Activated CD4-positive, alpha-beta T cell treated with anti-CD3 and anti-CD28 coated beads, Interleukin-2, amount 10 ng/mL, durations not matched to agents 7 days and 5 days (primary cell): ENCODE measurements around the gene NPFFR1. TPM values are rescaled to one million over a fixed set of nuclear protein-coding genes. Genes with fewer than 3 reads are reported as not detected.
"Not testable (repeated sequence)": the region's sequence is repeated elsewhere in the genome, so short reads cannot be mapped to it uniquely, and the experiment has no call there.

Experiments
- CTCF ChIA-PET: fragments of 350-600 bp; sonication (Branson Sonifier 250); formaldehyde crosslinking; loops from one replicate; lab custom pipeline; 2021; ENCODE audit warnings: antibody characterized with exemption; lab: Charles Lee
- POLR2A ChIA-PET: fragments of 350-600 bp; sonication (Branson Sonifier 250); formaldehyde crosslinking; loops from one replicate; lab custom pipeline; 2021; ENCODE audit warnings: antibody characterized with exemption; lab: Charles Lee
- DNase-seq: peaks from one replicate; pipeline ENCODE4 v3.0.0-alpha.2; 2020
- H3K27ac Mint-ChIP-seq: one replicate; pipeline ENCODE4 v1.8.0; 2021; ENCODE audit warnings: mild to moderate bottlenecking, moderate library complexity, mixed read lengths
- H3K27me3 Mint-ChIP-seq: one replicate; pipeline ENCODE4 v1.8.0; 2021; ENCODE audit warnings: mixed read lengths
- H3K36me3 Mint-ChIP-seq: one replicate; pipeline ENCODE4 v1.8.0; 2021; ENCODE audit warnings: low read depth, mixed read lengths
- H3K4me1 Mint-ChIP-seq: one replicate; pipeline ENCODE4 v1.8.0; 2021; ENCODE audit warnings: mixed read lengths
- H3K4me3 Mint-ChIP-seq: one replicate; pipeline ENCODE4 v1.8.0; 2021; ENCODE audit warnings: mild to moderate bottlenecking, moderate library complexity, mixed read lengths
- H3K9me3 Mint-ChIP-seq: one replicate; pipeline ENCODE4 v1.8.0; 2021; ENCODE audit warnings: mixed read lengths
- total RNA-seq, 2 experiments: library from RNA; stranded (reverse); gene quantifications; one replicate each; pipeline ENCODE4 v1.2.3, GENCODE V29; 2021

The NPFFR1 gene
- total RNA-seq, 2 experiments from 2014 or later = not detected

DNA sequence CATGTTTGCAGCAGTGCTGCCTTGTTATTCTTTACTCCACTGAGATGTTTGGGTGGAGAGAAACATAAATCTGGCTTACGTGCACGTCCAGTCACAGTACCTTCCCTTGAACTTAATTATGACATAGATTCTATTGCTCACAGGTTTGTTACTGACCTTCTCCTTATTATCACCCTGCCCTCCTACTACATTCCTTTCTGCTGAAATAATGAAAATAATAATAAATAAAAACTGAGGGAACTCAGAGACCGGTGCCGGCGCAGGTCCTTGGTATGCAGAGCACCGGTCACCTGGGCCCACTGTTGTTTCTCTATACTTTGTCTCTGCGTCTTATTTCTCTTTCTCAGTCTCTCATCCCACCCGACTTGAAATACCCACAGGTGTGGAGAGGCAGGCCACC, 26.0 kb downstream of the NPFFR1 start:
- Mint-ChIP-seq H3K9me3 (peaks cover 16% of the 10 kb centered on the region), H3K27me3 (peaks cover 38% of the 10 kb centered on the region)
- H3K36me3 Mint-ChIP-seq, H3K4me1 Mint-ChIP-seq, H3K27ac Mint-ChIP-seq, H3K4me3 Mint-ChIP-seq, DNase-seq, POLR2A ChIA-PET: not testable (repeated sequence)
- CTCF ChIA-PET = interaction anchor here (1.0 kb wide), 1 partner anchor 11 kb away, joined by 3 read pairs; no protein-coding TSS in a partner anchor

DNA sequence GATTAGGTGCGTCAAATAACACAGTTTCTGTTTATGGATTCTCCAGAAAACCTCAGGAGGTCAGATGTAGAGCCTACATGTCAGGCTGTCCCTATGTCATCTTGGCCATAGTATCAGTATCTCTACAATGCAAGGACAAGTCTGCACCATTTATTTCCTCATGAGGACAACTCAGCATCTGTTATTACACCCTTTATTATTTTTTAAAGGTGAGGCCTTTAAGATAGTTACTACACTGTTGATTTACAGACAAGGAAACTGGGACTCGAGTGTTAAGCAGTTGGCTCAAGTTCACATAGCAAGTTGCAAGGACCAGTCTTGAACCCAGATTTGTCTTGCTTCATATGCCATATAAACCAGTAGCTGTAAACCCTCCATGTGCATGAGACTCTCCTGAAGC, 27.3 kb downstream of the NPFFR1 start:
- Mint-ChIP-seq H3K36me3 (peaks cover 2% of the 10 kb centered on the region), H3K4me3 (no peak overlapping the region), H3K27ac (no peak overlapping the region), H3K27me3 (peaks cover 44% of the 10 kb centered on the region), H3K4me1 (peaks cover 9% of the 10 kb centered on the region), H3K9me3 (peaks cover 10% of the 10 kb centered on the region)
- no peak for DNase-seq
- ChIA-PET CTCF (interaction anchor here (0.8 to 2.8 kb wide), 3 partner anchors 9 to 17 kb away, joined by 3 to 9 read pairs (median 3); no protein-coding TSS in a partner anchor), POLR2A (no interaction called here)

GRCh38 chr10:70255329-70256299, 28.2 kb downstream of the NPFFR1 start:
- no peak for DNase-seq
- ChIA-PET CTCF (interaction anchor here (0.9 to 2.8 kb wide), 3 partner anchors 10 to 19 kb away, joined by 3 to 9 read pairs (median 4); no protein-coding TSS in a partner anchor), POLR2A (interaction anchor here (0.6 kb wide), 1 partner anchor 26 kb away, joined by 3 read pairs; no protein-coding TSS in a partner anchor)
- peaks cover 9% of the 10 kb centered on the region for H3K4me1 Mint-ChIP-seq
- H3K4me3 Mint-ChIP-seq = peak overlapping the region; percentile 50
- H3K27ac Mint-ChIP-seq = no peak overlapping the region
- H3K36me3 Mint-ChIP-seq = peaks cover 2% of the 10 kb centered on the region
- H3K27me3 Mint-ChIP-seq = peaks cover 46% of the 10 kb centered on the region
- H3K9me3 Mint-ChIP-seq = peaks cover 2% of the 10 kb centered on the region

- DNase-seq = peak; percentile 7
- Mint-ChIP-seq H3K36me3 (peaks cover 2% of the 10 kb centered on the region), H3K27me3 (peaks cover 51% of the 10 kb centered on the region)
These were observed 29.0 kb downstream of the NPFFR1 start for GRCh38 chr10:70254778-70255328.

DNA sequence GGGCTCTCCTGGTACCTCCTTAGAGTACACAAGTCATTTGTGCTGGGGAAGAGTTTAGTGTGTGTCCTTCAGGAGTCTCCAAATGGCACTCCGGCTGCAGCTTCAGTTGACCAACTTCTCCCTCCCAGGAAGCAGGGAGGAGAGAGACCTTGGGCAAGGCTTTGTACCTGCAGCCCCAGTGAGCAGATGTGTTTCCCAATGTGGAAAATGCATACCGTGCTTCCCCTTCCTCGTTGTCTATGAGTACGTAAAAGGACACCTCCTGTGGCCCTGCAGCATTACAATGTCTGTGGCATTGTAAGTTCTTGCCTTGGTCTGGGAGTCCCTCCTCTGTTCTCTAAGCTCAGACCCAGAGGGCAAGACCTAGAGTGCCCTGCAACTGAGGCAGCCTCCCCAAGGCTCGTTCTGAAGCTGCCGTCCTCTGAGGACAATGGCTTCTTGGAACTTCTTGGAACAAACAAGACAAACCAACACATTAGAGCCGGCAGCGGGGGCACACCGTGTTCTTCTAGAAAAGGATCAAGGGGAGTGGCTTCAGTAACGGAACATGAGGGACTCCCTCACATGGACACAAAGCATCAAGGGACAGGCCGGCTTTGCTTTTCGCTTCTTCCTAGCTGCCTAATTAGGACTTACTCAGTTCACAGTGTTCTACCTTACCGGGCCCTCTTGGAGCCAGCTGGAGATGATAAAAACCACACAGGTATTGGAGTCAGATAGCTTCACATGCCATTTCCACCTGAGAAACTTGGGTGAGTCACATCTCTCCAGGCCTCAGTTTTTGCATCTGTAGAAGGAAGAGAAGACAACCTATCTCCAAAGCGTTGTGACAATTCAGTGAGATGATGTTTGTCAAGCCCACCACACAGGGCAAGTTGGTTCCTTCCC, 29.7 kb downstream of the NPFFR1 start:
- H3K9me3 Mint-ChIP-seq = no peaks in the 10 kb centered on the region
- DNase-seq = no peak
- H3K4me3 Mint-ChIP-seq = no peak overlapping the region
- peaks cover 51% of the 10 kb centered on the region for H3K27me3 Mint-ChIP-seq
- peaks cover 9% of the 10 kb centered on the region for H3K4me1 Mint-ChIP-seq
- no peak overlapping the region for H3K27ac Mint-ChIP-seq
- POLR2A ChIA-PET = no interaction called here
- CTCF ChIA-PET = interaction anchor here (0.5 to 1.8 kb wide), 2 partner anchors 12 to 110 kb away, joined by 3 to 5 read pairs; no protein-coding TSS in a partner anchor
- peaks cover 2% of the 10 kb centered on the region for H3K36me3 Mint-ChIP-seq

More at GRCh38 chr10:70254778-70255328, 29.0 kb downstream of the NPFFR1 start:
- CTCF ChIA-PET = interaction anchor here (0.9 to 2.8 kb wide), 3 partner anchors 11 to 19 kb away, joined by 3 to 9 read pairs (median 4); no protein-coding TSS in a partner anchor
- Mint-ChIP-seq H3K4me3 (no peak overlapping the region), H3K4me1 (peaks cover 9% of the 10 kb centered on the region), H3K27ac (no peak overlapping the region), H3K9me3 (no peaks in the 10 kb centered on the region)
- POLR2A ChIA-PET = no interaction called here

DNA sequence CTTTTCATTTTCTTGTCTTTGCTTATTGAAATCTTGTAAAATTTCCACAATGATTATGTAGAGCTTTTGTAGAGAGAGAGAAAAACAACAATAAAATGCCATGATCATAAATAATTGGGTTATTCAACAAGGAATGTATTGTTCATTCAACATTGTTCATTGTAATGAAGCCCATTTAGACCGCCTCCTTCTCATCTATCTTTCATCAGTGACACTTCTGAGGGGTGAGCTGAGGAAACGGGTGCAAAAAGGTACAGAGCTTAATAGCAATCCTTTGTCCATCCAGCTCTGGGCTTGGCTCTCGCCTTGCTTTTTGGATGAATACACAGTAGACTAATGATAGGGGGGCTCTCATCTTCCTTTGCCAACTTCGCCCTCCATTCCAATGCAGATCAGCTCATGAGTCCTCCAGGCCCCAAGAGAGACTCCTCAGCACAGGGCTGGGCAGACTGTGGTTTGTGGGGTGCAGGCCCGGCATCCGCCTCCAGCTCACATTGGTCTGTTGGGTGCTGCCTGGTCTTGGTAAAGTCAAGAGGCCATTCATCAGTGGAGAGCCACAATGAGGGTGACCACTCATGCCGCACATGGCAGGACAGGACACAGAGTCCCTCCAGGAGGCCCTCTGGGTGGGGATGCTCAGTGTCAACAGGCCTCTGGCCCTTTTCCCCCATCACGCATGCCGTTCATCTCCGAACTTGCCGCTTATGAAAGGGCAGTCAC, 32.7 kb downstream of the NPFFR1 start:
- POLR2A ChIA-PET = no interaction called here
- no peaks in the 10 kb centered on the region for H3K36me3 Mint-ChIP-seq
- H3K27me3 Mint-ChIP-seq = peaks cover 47% of the 10 kb centered on the region
- no peak for DNase-seq
- CTCF ChIA-PET = no interaction called here
- no peak overlapping the region for H3K4me3 Mint-ChIP-seq
- H3K4me1 Mint-ChIP-seq = peaks cover 7% of the 10 kb centered on the region
- no peaks in the 10 kb centered on the region for H3K9me3 Mint-ChIP-seq
- no peak overlapping the region for H3K27ac Mint-ChIP-seq

- no peaks in the 10 kb centered on the region for H3K36me3 Mint-ChIP-seq
- H3K27ac Mint-ChIP-seq = no peak overlapping the region
- CTCF ChIA-PET = interaction anchor here (1.2 to 1.8 kb wide), 2 partner anchors 10 to 41 kb away, joined by 3 to 5 read pairs; no protein-coding TSS in a partner anchor
These were observed 36.4 kb downstream of the NPFFR1 start for GRCh38 chr10:70247360-70247759.

GRCh38 chr10:70241081-70241480, 42.7 kb downstream of the NPFFR1 start:
- ChIA-PET CTCF (interaction anchor here (0.8 kb wide), 1 partner anchor 19 kb away, joined by 4 read pairs; no protein-coding TSS in a partner anchor), POLR2A (no interaction called here)
- H3K9me3 Mint-ChIP-seq = peaks cover 4% of the 10 kb centered on the region
- DNase-seq = no peak
- no peaks in the 10 kb centered on the region for H3K36me3 Mint-ChIP-seq
- peaks cover 16% of the 10 kb centered on the region for H3K27me3 Mint-ChIP-seq
- no peak overlapping the region for H3K27ac Mint-ChIP-seq
- peaks cover 2% of the 10 kb centered on the region for H3K4me1 Mint-ChIP-seq
- H3K4me3 Mint-ChIP-seq = no peak overlapping the region

More at GRCh38 chr10:70247360-70247759, 36.4 kb downstream of the NPFFR1 start:
- no peak for DNase-seq
- POLR2A ChIA-PET = no interaction called here
- no peak overlapping the region for H3K4me3 Mint-ChIP-seq
- peaks cover 37% of the 10 kb centered on the region for H3K27me3 Mint-ChIP-seq
- no peaks in the 10 kb centered on the region for H3K4me1 Mint-ChIP-seq
- H3K9me3 Mint-ChIP-seq = no peaks in the 10 kb centered on the region

DNA sequence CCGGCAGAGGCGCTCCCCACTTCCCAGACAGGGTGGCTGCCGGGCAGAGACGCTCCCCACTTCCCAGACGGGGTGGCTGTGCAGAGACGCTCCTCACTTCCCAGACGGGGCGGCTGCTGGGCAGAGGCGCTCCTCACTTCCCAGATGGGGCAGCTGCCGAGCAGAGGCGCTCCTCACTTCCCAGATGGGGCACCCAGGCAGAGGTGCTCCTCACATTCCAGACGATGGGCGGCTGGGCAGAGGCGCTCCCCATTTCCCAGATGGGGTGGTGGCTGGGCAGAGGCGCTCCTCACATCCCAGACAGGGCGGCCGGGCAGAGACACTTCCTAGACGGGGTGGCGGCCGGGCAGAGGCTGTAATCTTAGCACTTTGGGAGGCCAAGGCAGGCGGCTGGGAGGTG, 43.8 kb downstream of the NPFFR1 start:
- peaks cover 11% of the 10 kb centered on the region for H3K27me3 Mint-ChIP-seq
- not testable (repeated sequence) for H3K4me3 Mint-ChIP-seq, H3K36me3 Mint-ChIP-seq

GRCh38 chr10:70239077-70239976, 44.5 kb downstream of the NPFFR1 start:
- H3K27ac Mint-ChIP-seq, H3K36me3 Mint-ChIP-seq, H3K4me1 Mint-ChIP-seq, POLR2A ChIA-PET, DNase-seq, CTCF ChIA-PET, H3K9me3 Mint-ChIP-seq, H3K27me3 Mint-ChIP-seq, H3K4me3 Mint-ChIP-seq: not testable (repeated sequence)

More for the DNA sequence above, 43.8 kb downstream of the NPFFR1 start:
- CTCF ChIA-PET, DNase-seq, POLR2A ChIA-PET, H3K27ac Mint-ChIP-seq, H3K4me1 Mint-ChIP-seq, H3K9me3 Mint-ChIP-seq: not testable (repeated sequence)

GRCh38 chr10:70237958-70238536, 45.8 kb downstream of the NPFFR1 start:
- H3K9me3 Mint-ChIP-seq, DNase-seq, H3K27me3 Mint-ChIP-seq, CTCF ChIA-PET, POLR2A ChIA-PET, H3K4me3 Mint-ChIP-seq, H3K36me3 Mint-ChIP-seq, H3K27ac Mint-ChIP-seq: not testable (repeated sequence)
- peaks cover 14% of the 10 kb centered on the region for H3K4me1 Mint-ChIP-seq
